Fibroblast of villous mesenchyme (primary cell): ENCODE data around the gene SRSF12. TPM values are rescaled to one million over a fixed set of nuclear protein-coding genes. Genes with fewer than 3 reads are reported as not detected.

Experiments
- DNase-seq: peaks from one replicate; pipeline ENCODE4 v3.0.0-alpha.2; 2010; ENCODE audit warnings: low read depth
- H3K4me3 ChIP-seq: 2 replicates; pipeline ENCODE4 v1.5.1; 2011; ENCODE audit warnings: low read depth, mild to moderate bottlenecking, low read length
- CTCF ChIP-seq: IDR thresholded peaks from 2 replicates; pipeline ENCODE4 v1.5.1; 2012; ENCODE audit warnings: low read depth, mild to moderate bottlenecking, low read length; ENCODE audit not compliant: insufficient read depth
- total RNA-seq: library from RNA; depleted of rRNA; stranded (reverse); fragments of >200 nt; gene quantifications from 2 replicates; pipeline ENCODE4 v1.2.3, GENCODE V29; 2012

SRSF12 gene
- total RNA-seq, 1 donor: 0.86 TPM

- DNase-seq: no peak
- TF ChIP-seq CTCF: no peak
- H3K4me3 ChIP-seq: no peak overlapping the region
Measured at GRCh38 chr6:89100114-89100513, 17.8 kb downstream of the SRSF12 start.

GRCh38 chr6:89098461-89098860 is 19.4 kb downstream of the SRSF12 start:
- H3K4me3 ChIP-seq: no peak overlapping the region
- no peak for TF ChIP-seq CTCF
- DNase-seq: no peak

- peak; percentile 49 for DNase-seq
- H3K4me3 ChIP-seq: no peak overlapping the region
- TF ChIP-seq CTCF: no peak
Measured at GRCh38 chr6:89087881-89088280, 30.0 kb downstream of the SRSF12 start.

GRCh38 chr6:89085409-89086205 is 32.3 kb downstream of the SRSF12 start:
- peak; percentile 20 for DNase-seq
- no peak for TF ChIP-seq CTCF
- H3K4me3 ChIP-seq: no peak overlapping the region

GRCh38 chr6:89084954-89085353 is 32.9 kb downstream of the SRSF12 start:
- TF ChIP-seq CTCF: no peak
- peak; percentile 11 for DNase-seq
- H3K4me3 ChIP-seq: no peak overlapping the region

GRCh38 chr6:89084542-89084941 is 33.3 kb downstream of the SRSF12 start:
- TF ChIP-seq CTCF: no peak
- DNase-seq: no peak
- no peak overlapping the region for H3K4me3 ChIP-seq

GRCh38 chr6:89082486-89082891 is 35.4 kb downstream of the SRSF12 start:
- H3K4me3 ChIP-seq: peak overlapping the region; percentile 99
- DNase-seq: peak; percentile 50
- TF ChIP-seq CTCF: no peak
